H9 (cell line): ENCODE measurements around the gene TMCO4. TPM values are rescaled to one million over a fixed set of nuclear protein-coding genes. Genes with fewer than 3 reads are reported as not detected.

Experiments used
- DNase-seq: peaks from one replicate; pipeline ENCODE4 v3.0.0-alpha.2; 2017
- H2AFZ ChIP-seq: one replicate; pipeline ENCODE4 v1.6.1; 2013; ENCODE audit warnings: mild to moderate bottlenecking, low read length, control low read depth, moderate library complexity
- H2AK5ac ChIP-seq: 2 replicates; pipeline ENCODE4 v1.6.1; 2013; ENCODE audit warnings: low read length, control low read depth, mixed read lengths; ENCODE audit not compliant: insufficient read length
- H2BK120ac ChIP-seq: one replicate; pipeline ENCODE4 v1.6.1; 2013; ENCODE audit warnings: low read depth, mild to moderate bottlenecking, low read length, control low read depth, inconsistent platforms; ENCODE audit not compliant: poor library complexity, severe bottlenecking
- H2BK12ac ChIP-seq: 2 replicates; pipeline ENCODE4 v1.6.1; 2013; ENCODE audit warnings: low read length, control low read depth, mixed read lengths, low read depth; ENCODE audit not compliant: insufficient read length
- H2BK15ac ChIP-seq: 2 replicates; pipeline ENCODE4 v1.6.1; 2013; ENCODE audit warnings: low read depth, low read length, control low read depth
- H2BK20ac ChIP-seq: one replicate; pipeline ENCODE4 v1.6.1; 2013; ENCODE audit warnings: low read depth, mild to moderate bottlenecking, low read length, control low read depth, inconsistent platforms; ENCODE audit not compliant: poor library complexity, severe bottlenecking
- H2BK5ac ChIP-seq: 2 replicates; pipeline ENCODE4 v1.6.1; 2013; ENCODE audit warnings: low read length, control low read depth, mixed read lengths; ENCODE audit not compliant: insufficient read length
- H3K14ac ChIP-seq: 2 replicates; pipeline ENCODE4 v1.6.1; 2013; ENCODE audit warnings: low read length, control low read depth; ENCODE audit not compliant: insufficient read depth
- H3K18ac ChIP-seq: 2 replicates; pipeline ENCODE4 v1.6.1; 2013; ENCODE audit warnings: low read depth, mild to moderate bottlenecking, mixed read lengths, low read length, control low read depth; ENCODE audit not compliant: insufficient read length
- H3K23ac ChIP-seq: 2 replicates; pipeline ENCODE4 v1.6.1; 2013; ENCODE audit warnings: low read length, control low read depth, mixed read lengths, low read depth; ENCODE audit not compliant: insufficient read length
- H3K23me2 ChIP-seq: 2 replicates; pipeline ENCODE4 v1.6.1; 2013; ENCODE audit warnings: low read depth, mild to moderate bottlenecking, mixed read lengths, low read length, control low read depth; ENCODE audit not compliant: insufficient read length, poor library complexity, severe bottlenecking
- H3K27ac ChIP-seq: 2 replicates; pipeline ENCODE4 v1.5.1; 2013; ENCODE audit warnings: low read length, control low read depth, mixed read lengths, low read depth; ENCODE audit not compliant: insufficient read length
- H3K27me3 ChIP-seq: 2 replicates; pipeline ENCODE4 v1.6.1; 2013; ENCODE audit warnings: low read length, control low read depth, inconsistent platforms; ENCODE audit not compliant: insufficient read depth
- H3K4ac ChIP-seq: 2 replicates; pipeline ENCODE4 v1.6.1; 2013; ENCODE audit warnings: low read depth, mild to moderate bottlenecking, control low read depth, inconsistent platforms, low read length, moderate library complexity
- H3K4me1 ChIP-seq: 2 replicates; pipeline ENCODE4 v1.6.1; 2013; ENCODE audit warnings: low read length, control low read depth, inconsistent platforms; ENCODE audit not compliant: insufficient read depth
- H3K4me2 ChIP-seq: 2 replicates; pipeline ENCODE4 v1.6.1; 2013; ENCODE audit warnings: low read length, control low read depth, mixed read lengths; ENCODE audit not compliant: insufficient read length, insufficient read depth
- H3K56ac ChIP-seq: 2 replicates; pipeline ENCODE4 v1.6.1; 2013; ENCODE audit warnings: low read depth, mild to moderate bottlenecking, mixed read lengths, low read length, control low read depth; ENCODE audit not compliant: insufficient read length
- H3K79me1 ChIP-seq: 2 replicates; pipeline ENCODE4 v1.6.1; 2013; ENCODE audit warnings: low read depth, mild to moderate bottlenecking, moderate library complexity, low read length, control low read depth, inconsistent platforms; ENCODE audit not compliant: insufficient read depth, poor library complexity, severe bottlenecking
- H3K79me2 ChIP-seq: 2 replicates; pipeline ENCODE4 v1.6.1; 2013; ENCODE audit warnings: low read length, control low read depth, inconsistent platforms; ENCODE audit not compliant: insufficient read depth
- H3K9ac ChIP-seq: 2 replicates; pipeline ENCODE4 v1.6.1; 2013; ENCODE audit warnings: low read length, control low read depth, mixed read lengths; ENCODE audit not compliant: insufficient read length; ENCODE audit errors: extremely low read depth
- H3K9me3 ChIP-seq: one replicate; pipeline ENCODE4 v1.6.1; 2013; ENCODE audit warnings: low read depth, low read length, inconsistent platforms; ENCODE audit not compliant: control insufficient read depth
- H3T11ph ChIP-seq: one replicate; pipeline ENCODE4 v1.6.1; 2013; ENCODE audit warnings: mild to moderate bottlenecking, low read length, control low read depth, inconsistent platforms
- H4K20me1 ChIP-seq: one replicate; pipeline ENCODE4 v1.6.1; 2013; ENCODE audit not compliant: control insufficient read depth, insufficient read length, insufficient read depth
- H4K5ac ChIP-seq: 2 replicates; pipeline ENCODE4 v1.6.1; 2013; ENCODE audit warnings: low read depth, mild to moderate bottlenecking, mixed read lengths, low read length, control low read depth; ENCODE audit not compliant: insufficient read length
- H4K8ac ChIP-seq: replicated peaks from 2 replicates; pipeline ENCODE4 v1.6.1; 2013; ENCODE audit warnings: low read length, control low read depth, mixed read lengths, low read depth; ENCODE audit not compliant: insufficient read length
- H4K91ac ChIP-seq: 2 replicates; pipeline ENCODE4 v1.6.1; 2013; ENCODE audit warnings: low read depth, mild to moderate bottlenecking, moderate library complexity, mixed read lengths, low read length, control low read depth; ENCODE audit not compliant: insufficient read length
- H3K27ac Mint-ChIP-seq, 3 experiments: 2 replicates in 2 of 3; 3 replicates in 1 of 3; pipeline ENCODE4 v1.8.0; 2020 to 2021; ENCODE audit warnings: mixed read lengths in 3 of 3, mild to moderate bottlenecking in 1 of 3, moderate library complexity in 1 of 3
- H3K27me3 Mint-ChIP-seq: 2 replicates; pipeline ENCODE4 v1.8.0; 2021; ENCODE audit warnings: low read depth, mild to moderate bottlenecking, moderate library complexity, mixed read lengths
- H3K36me3 Mint-ChIP-seq, 3 experiments: 2 replicates in 2 of 3; 3 replicates in 1 of 3; pipeline ENCODE4 v1.8.0; 2020 to 2021; ENCODE audit warnings: low read depth in 3 of 3, mixed read lengths in 3 of 3; ENCODE audit not compliant: insufficient read depth in 1 of 3
- H3K4me1 Mint-ChIP-seq, 2 experiments: 2 replicates each; pipeline ENCODE4 v1.8.0; 2020; ENCODE audit warnings: mixed read lengths in 2 of 2
- H3K4me3 Mint-ChIP-seq, 2 experiments: 2 replicates in 1 of 2; 3 replicates in 1 of 2; pipeline ENCODE4 v1.8.0; 2020 to 2021; ENCODE audit warnings: mild to moderate bottlenecking in 2 of 2, mixed read lengths in 2 of 2, moderate library complexity in 1 of 2
- H3K9me3 Mint-ChIP-seq, 2 experiments: 2 replicates in 1 of 2; 3 replicates in 1 of 2; pipeline ENCODE4 v1.8.0; 2020; ENCODE audit warnings: mild to moderate bottlenecking in 2 of 2, mixed read lengths in 2 of 2, moderate library complexity in 1 of 2
- WGBS: extraction: QIAGEN DNeasy Blood & Tissue Kit; methylation state at CpG from one replicate; pipeline ENCODE4 v1.1.7; 2013; ENCODE audit warnings: missing lambda C conversion rate, low lambda C conversion rate, mixed read lengths; ENCODE audit not compliant: insufficient read length; ENCODE audit errors: extremely low coverage; 5-methylcytosine and 5-hydroxymethylcytosine counted together
- total RNA-seq: library from RNA; stranded (reverse); gene quantifications from 2 replicates; pipeline ENCODE4 v1.2.1, GENCODE V29; 2021
- TF ChIP-seq, protein P1 (sequence below): fragments of 200-600 bp; sonication (generic); conservative IDR thresholded peaks from 3 replicates; pipeline ENCODE4 v1.8.0; 2021; ENCODE audit warnings: antibody characterized with exemption, mild to moderate bottlenecking

TMCO4 gene
- total RNA-seq, 1 experiment from 2014 or later: 4.0 TPM

DNA sequence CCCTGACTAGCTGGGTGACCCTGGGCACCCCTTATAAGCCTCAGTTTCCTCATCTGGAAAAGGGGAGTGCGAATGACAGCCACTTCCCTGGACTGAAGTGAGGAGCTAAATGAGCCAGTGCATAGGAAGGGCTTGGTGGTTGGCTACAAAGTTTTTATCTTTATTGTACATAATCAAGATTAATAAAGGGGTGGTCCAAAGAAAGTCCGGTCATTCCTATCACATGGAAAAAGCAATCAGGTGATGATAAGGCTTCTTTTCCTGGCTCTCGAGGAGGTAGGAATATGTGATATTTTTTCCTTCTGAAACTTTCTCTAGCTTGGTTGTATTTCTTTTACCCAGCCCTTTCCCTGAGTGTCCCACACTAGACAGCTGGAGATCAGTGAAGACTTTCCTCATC, 56.5 kb downstream of the TMCO4 start:
- H3K23me2 ChIP-seq: no peaks in the 10 kb centered on the region
- H3K79me1 ChIP-seq: no peaks in the 10 kb centered on the region
- H3K36me3 Mint-ChIP-seq: no peaks in the 10 kb centered on the region
- no peak overlapping the region for H2BK120ac ChIP-seq
- no peak overlapping the region for H3K27ac ChIP-seq
- no peak overlapping the region for H4K8ac ChIP-seq
- H3K4me1 ChIP-seq: no peaks in the 10 kb centered on the region
- H4K20me1 ChIP-seq: no peaks in the 10 kb centered on the region
- no peaks in the 10 kb centered on the region for H3K79me2 ChIP-seq
- H4K5ac ChIP-seq: no peak overlapping the region
- H3K9ac ChIP-seq: no peak overlapping the region
- H2BK15ac ChIP-seq: no peak overlapping the region
- no peak overlapping the region for H3K23ac ChIP-seq
- no peak for DNase-seq
- no peak overlapping the region for H3K56ac ChIP-seq
- H2BK20ac ChIP-seq: no peak overlapping the region
- H2BK12ac ChIP-seq: no peak overlapping the region
- H4K91ac ChIP-seq: no peak overlapping the region
- H3K4me1 Mint-ChIP-seq: no peaks in the 10 kb centered on the region
- no peak overlapping the region for H3K18ac ChIP-seq
- no peak overlapping the region for H2AK5ac ChIP-seq
- H3K4me2 ChIP-seq: no peak overlapping the region
- no peak overlapping the region for H3T11ph ChIP-seq
- no peak overlapping the region for H2AFZ ChIP-seq
- H3K14ac ChIP-seq: no peak overlapping the region
- H3K4me3 Mint-ChIP-seq: no peak overlapping the region
- peaks cover 13% of the 10 kb centered on the region for H3K27me3 Mint-ChIP-seq
- H2BK5ac ChIP-seq: no peak overlapping the region
- no peaks in the 10 kb centered on the region; a peak in 1 of 5 replicates for H3K9me3 Mint-ChIP-seq
- H3K9me3 ChIP-seq: no peaks in the 10 kb centered on the region
- TF ChIP-seq, protein P1, sequence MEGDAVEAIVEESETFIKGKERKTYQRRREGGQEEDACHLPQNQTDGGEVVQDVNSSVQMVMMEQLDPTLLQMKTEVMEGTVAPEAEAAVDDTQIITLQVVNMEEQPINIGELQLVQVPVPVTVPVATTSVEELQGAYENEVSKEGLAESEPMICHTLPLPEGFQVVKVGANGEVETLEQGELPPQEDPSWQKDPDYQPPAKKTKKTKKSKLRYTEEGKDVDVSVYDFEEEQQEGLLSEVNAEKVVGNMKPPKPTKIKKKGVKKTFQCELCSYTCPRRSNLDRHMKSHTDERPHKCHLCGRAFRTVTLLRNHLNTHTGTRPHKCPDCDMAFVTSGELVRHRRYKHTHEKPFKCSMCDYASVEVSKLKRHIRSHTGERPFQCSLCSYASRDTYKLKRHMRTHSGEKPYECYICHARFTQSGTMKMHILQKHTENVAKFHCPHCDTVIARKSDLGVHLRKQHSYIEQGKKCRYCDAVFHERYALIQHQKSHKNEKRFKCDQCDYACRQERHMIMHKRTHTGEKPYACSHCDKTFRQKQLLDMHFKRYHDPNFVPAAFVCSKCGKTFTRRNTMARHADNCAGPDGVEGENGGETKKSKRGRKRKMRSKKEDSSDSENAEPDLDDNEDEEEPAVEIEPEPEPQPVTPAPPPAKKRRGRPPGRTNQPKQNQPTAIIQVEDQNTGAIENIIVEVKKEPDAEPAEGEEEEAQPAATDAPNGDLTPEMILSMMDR: no peak
- no peak overlapping the region for H3K27ac Mint-ChIP-seq
- no peaks in the 10 kb centered on the region; the same call in 1 of the 2 replicates for H3K27me3 ChIP-seq
- WGBS: no CpG with 5 or more reads among the region's 3 CpGs
- H3K4ac ChIP-seq: no peak overlapping the region
